Caco-2 (cell line): ENCODE results near the gene CHDH. TPM values are rescaled to one million over a fixed set of nuclear protein-coding genes. Genes with fewer than 3 reads are reported as not detected.

Source experiments
- BruUV-seq: library from RNA; stranded (reverse); fragments of 400-500 nt; replicated peaks from 2 replicates; lab custom pipeline; 2021; lab: Mats Ljungman, UMichigan
- CTCF ChIA-PET: fragments of 300-600 bp; sonication (Branson Sonifier 250); formaldehyde crosslinking; loops from one replicate; lab custom pipeline; 2022; ENCODE audit warnings: antibody characterized with exemption; lab: Charles Lee
- POLR2A ChIA-PET: fragments of 300-600 bp; sonication (Branson Sonifier 250); formaldehyde crosslinking; loops from one replicate; lab custom pipeline; 2022; ENCODE audit warnings: antibody characterized with exemption; lab: Charles Lee
- DNase-seq, 2 experiments: peaks; one replicate each; pipeline versions ENCODE4 v3.0.0 to v3.0.0-alpha.2; 2020 to 2022
- H3K27me3 ChIP-seq: replicated peaks from 2 replicates; pipeline ENCODE4 v1.6.0; 2011; ENCODE audit warnings: low read length; ENCODE audit not compliant: control insufficient read depth, insufficient read depth
- H3K36me3 ChIP-seq: 2 replicates; pipeline ENCODE4 v1.5.1; 2011; ENCODE audit warnings: low read length; ENCODE audit not compliant: control insufficient read depth, insufficient read depth
- H3K4me1 ChIP-seq: fragments of 250-450 bp; sonication (Bioruptor Pico); 2 replicates; pipeline ENCODE4 v1.5.1; 2020; ENCODE audit warnings: mild to moderate bottlenecking
- H3K4me3 ChIP-seq: 2 replicates; pipeline ENCODE4 v1.5.1; 2011; ENCODE audit warnings: low read depth, mild to moderate bottlenecking, control low read depth, low read length
- H3K9me3 ChIP-seq: fragments of 250-450 bp; sonication (Bioruptor Pico); 2 replicates; pipeline ENCODE4 v1.5.1; 2020; ENCODE audit warnings: mild to moderate bottlenecking, moderate library complexity
- H3K27ac Mint-ChIP-seq: one replicate; pipeline ENCODE4 v1.8.0; 2022; ENCODE audit warnings: mixed read lengths; ENCODE audit not compliant: unreplicated experiment
- H3K27me3 Mint-ChIP-seq: one replicate; pipeline ENCODE4 v1.8.0; 2022; ENCODE audit warnings: mixed read lengths; ENCODE audit not compliant: insufficient read depth, unreplicated experiment
- H3K36me3 Mint-ChIP-seq: one replicate; pipeline ENCODE4 v1.8.0; 2022; ENCODE audit warnings: mild to moderate bottlenecking, mixed read lengths; ENCODE audit not compliant: insufficient read depth, unreplicated experiment
- H3K4me1 Mint-ChIP-seq: one replicate; pipeline ENCODE4 v1.8.0; 2022; ENCODE audit warnings: low read depth, mixed read lengths; ENCODE audit not compliant: unreplicated experiment
- H3K4me3 Mint-ChIP-seq: one replicate; pipeline ENCODE4 v1.8.0; 2022; ENCODE audit warnings: mild to moderate bottlenecking, moderate library complexity, mixed read lengths; ENCODE audit not compliant: unreplicated experiment
- H3K9me3 Mint-ChIP-seq: one replicate; pipeline ENCODE4 v1.8.0; 2022; ENCODE audit warnings: mixed read lengths; ENCODE audit not compliant: unreplicated experiment
- CTCF ChIP-seq, 2 experiments: fragments of 200-600 bp in 1 of 2; IDR thresholded peaks; 1 replicate in 1 of 2; 2 replicates in 1 of 2; pipeline versions ENCODE4 v1.5.1 to v1.8.0; 2011 to 2022; ENCODE audit warnings: antibody characterized with exemption in 1 of 2, control low read depth in 1 of 2, inconsistent platforms in 1 of 2, low read depth in 1 of 2, low read length in 1 of 2, mild to moderate bottlenecking in 1 of 2, moderate library complexity in 1 of 2; ENCODE audit not compliant: insufficient read depth in 1 of 2, severe bottlenecking in 1 of 2, unreplicated experiment in 1 of 2
- intact Hi-C: fragments of 100-400 bp; cut with micrococcal nuclease; formaldehyde crosslinking; loops from one replicate; pipeline ENCODE4 v1.10.0; 2022; ENCODE audit not compliant: unreplicated experiment
- total RNA-seq: library from RNA; stranded (reverse); gene quantifications from 2 replicates; pipeline ENCODE4 v1.2.3, GENCODE V29; 2022

The CHDH gene
- total RNA-seq, 1 experiment from 2014 or later, result 32.4 TPM

DNA sequence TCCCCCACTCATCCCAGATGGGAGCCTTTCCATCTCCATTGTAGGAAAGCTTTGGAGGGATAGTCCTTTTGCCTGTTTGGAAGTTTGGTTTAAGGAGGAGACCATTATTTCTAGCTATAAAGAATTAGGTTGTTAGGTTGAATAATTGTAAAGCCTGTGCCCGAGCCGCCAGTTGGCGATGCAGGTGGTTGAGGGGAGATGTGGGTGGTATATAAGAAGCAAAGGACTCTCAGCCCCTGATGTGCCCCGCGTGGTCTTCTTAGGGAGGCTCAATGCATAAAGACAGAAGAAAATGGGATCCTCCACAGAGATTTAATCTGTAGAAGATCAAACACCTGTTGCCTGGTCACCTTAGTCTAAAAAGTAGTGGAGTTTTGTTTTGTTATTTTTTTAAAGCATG, 55.7 kb downstream of the CHDH start:
- H3K9me3 Mint-ChIP-seq, result no peaks in the 10 kb centered on the region
- no peaks in the 10 kb centered on the region for H3K27me3 ChIP-seq
- no peaks in the 10 kb centered on the region for H3K36me3 Mint-ChIP-seq
- no TSS peak for BruUV-seq
- H3K4me3 Mint-ChIP-seq, result no peak overlapping the region
- H3K4me3 ChIP-seq, result no peak overlapping the region
- no peaks in the 10 kb centered on the region for H3K4me1 Mint-ChIP-seq
- no peak for TF ChIP-seq CTCF (IDR thresholded peaks at IDR 0.05; ENCODE audit: insufficient read depth in 1 of 2, low read depth in 1 of 2, low read length in 1 of 2, severe bottlenecking in 1 of 2, unreplicated experiment in 1 of 2)
- no peaks in the 10 kb centered on the region for H3K9me3 ChIP-seq
- H3K36me3 ChIP-seq, result no peaks in the 10 kb centered on the region
- intact Hi-C loops, result no loop called here
- ChIA-PET CTCF (no interaction called here), POLR2A (no interaction called here)
- H3K4me1 ChIP-seq, result 0 out of 2 replicates have a peak, but pooled peaks cover 5% of the 10 kb centered on the region
- H3K27me3 Mint-ChIP-seq, result no peaks in the 10 kb centered on the region
- no peak overlapping the region for H3K27ac Mint-ChIP-seq
- DNase-seq, result no peak

DNA sequence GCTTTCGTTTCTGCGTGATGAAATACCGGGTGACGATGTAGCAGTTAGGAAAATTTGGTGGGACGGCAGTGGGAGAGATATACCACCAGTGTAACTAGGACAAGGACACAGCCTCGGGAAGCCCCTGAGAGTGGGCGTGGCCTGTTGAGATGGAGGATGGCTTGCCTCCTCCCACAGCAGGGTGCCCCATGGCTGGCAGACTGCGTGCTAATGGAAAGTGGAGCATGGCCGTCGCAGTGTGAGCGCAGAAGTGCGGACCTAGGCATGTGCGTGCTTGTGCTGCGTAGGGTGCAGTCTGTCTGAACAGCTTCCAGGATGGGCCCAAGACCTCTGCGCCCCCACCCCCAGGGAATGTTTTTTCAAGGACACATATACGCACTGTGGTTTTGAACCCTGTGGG, 56.8 kb downstream of the CHDH start:
- Mint-ChIP-seq H3K36me3 (no peaks in the 10 kb centered on the region), H3K4me1 (no peaks in the 10 kb centered on the region), H3K4me3 (no peak overlapping the region), H3K27me3 (no peaks in the 10 kb centered on the region), H3K27ac (no peak overlapping the region), H3K9me3 (no peaks in the 10 kb centered on the region)
- no peak for DNase-seq
- TF ChIP-seq CTCF (IDR thresholded peaks at IDR 0.05; ENCODE audit: insufficient read depth in 1 of 2, low read depth in 1 of 2, low read length in 1 of 2, severe bottlenecking in 1 of 2, unreplicated experiment in 1 of 2), result no peak
- H3K4me1 ChIP-seq, result 0 out of 2 replicates have a peak, but pooled peaks cover under 1% of the 10 kb centered on the region
- no peaks in the 10 kb centered on the region for H3K27me3 ChIP-seq
- no TSS peak for BruUV-seq
- POLR2A ChIA-PET, result no interaction called here
- H3K36me3 ChIP-seq, result no peaks in the 10 kb centered on the region
- intact Hi-C loops, result no loop called here
- H3K9me3 ChIP-seq, result no peaks in the 10 kb centered on the region
- CTCF ChIA-PET, result no interaction called here
- no peak overlapping the region for H3K4me3 ChIP-seq

DNA sequence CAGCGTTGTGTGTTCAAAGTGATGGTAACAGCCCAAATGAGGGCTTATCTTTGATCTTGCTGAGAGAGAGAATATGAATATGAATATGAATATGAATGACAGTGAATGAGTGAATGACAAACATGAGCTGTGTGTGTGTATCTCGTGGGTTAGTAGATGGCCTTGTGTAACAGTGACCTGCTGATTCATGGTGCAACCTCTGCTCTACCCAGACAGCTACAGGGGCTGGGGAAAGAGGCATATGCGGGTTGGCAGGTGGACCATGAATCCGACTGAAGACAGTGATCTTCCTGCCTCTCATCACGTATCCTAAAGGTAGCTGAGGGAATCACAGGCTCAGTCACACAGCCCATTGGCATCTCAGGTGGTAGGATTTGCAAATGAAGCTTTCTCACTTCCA, 58.2 kb downstream of the CHDH start:
- H3K9me3 ChIP-seq, result no peaks in the 10 kb centered on the region
- no peaks in the 10 kb centered on the region for H3K36me3 ChIP-seq
- no peak overlapping the region for H3K4me3 Mint-ChIP-seq
- no peaks in the 10 kb centered on the region for H3K4me1 Mint-ChIP-seq
- no peak for DNase-seq
- ChIA-PET POLR2A (no interaction called here), CTCF (no interaction called here)
- H3K27me3 ChIP-seq, result no peaks in the 10 kb centered on the region
- no peaks in the 10 kb centered on the region for H3K9me3 Mint-ChIP-seq
- no peaks in the 10 kb centered on the region for H3K27me3 Mint-ChIP-seq
- H3K4me3 ChIP-seq, result no peak overlapping the region
- intact Hi-C loops, result no loop called here
- H3K4me1 ChIP-seq, result no peaks in the 10 kb centered on the region
- no peaks in the 10 kb centered on the region for H3K36me3 Mint-ChIP-seq
- BruUV-seq, result no TSS peak
- H3K27ac Mint-ChIP-seq, result no peak overlapping the region
- TF ChIP-seq CTCF (IDR thresholded peaks at IDR 0.05; ENCODE audit: insufficient read depth in 1 of 2, low read depth in 1 of 2, low read length in 1 of 2, severe bottlenecking in 1 of 2, unreplicated experiment in 1 of 2), result no peak
